HepG2 (cell line): ENCODE measurements around the gene SOX12. TPM values are rescaled to one million over a fixed set of nuclear protein-coding genes. Genes with fewer than 3 reads are reported as not detected.

Source experiments
- ATAC-seq: fragments of 200-7000 bp; cut with Tn5 transposase; 3 replicates; pipeline ENCODE4 v1.9.1; 2020; ENCODE audit warnings: mild to moderate bottlenecking, moderate library complexity
- BruUV-seq: library from RNA; stranded (reverse); fragments of 400-500 nt; replicated peaks from 2 replicates; lab custom pipeline; 2021; lab: Mats Ljungman, UMichigan
- CTCF ChIA-PET: fragments of 300-600 bp; formaldehyde crosslinking; extraction: SDS; loops from one replicate; lab custom pipeline; 2021; ENCODE audit warnings: low total read pairs, inconsistent platforms, low intra/inter-chr PET ratio; lab: Yijun Ruan, JAX
- POLR2A ChIA-PET: fragments of 350-600 bp; sonication (Branson Sonifier 250); formaldehyde crosslinking; loops from one replicate; lab custom pipeline; 2020; ENCODE audit warnings: antibody characterized with exemption, inconsistent platforms; lab: Yijun Ruan, JAX
- DNase-seq: peaks from one replicate; pipeline ENCODE4 v3.0.0-alpha.2; 2015; ENCODE audit warnings: low spot score
- FAIRE-seq: peaks from 3 replicates; lab custom pipeline; 2011; peaks lifted over from hg19 to GRCh38; lab: Jason Lieb, UNC
- H2AFZ ChIP-seq: one replicate; pipeline ENCODE4 v1.6.1; 2011; ENCODE audit warnings: low read length, inconsistent platforms
- H3K27ac ChIP-seq: fragments of 300-600 bp; 3 replicates; pipeline ENCODE4 v1.8.0; 2011; ENCODE audit warnings: mixed run types, mild to moderate bottlenecking, mixed read lengths, low read length, inconsistent platforms; ENCODE audit not compliant: insufficient read depth; ENCODE audit errors: extremely low read length
- H3K27me3 ChIP-seq, 2 experiments: fragments of 200-600 bp in 1 of 2; 2 replicates in 1 of 2; 3 replicates in 1 of 2; pipeline versions ENCODE4 v1.6.0 to v1.8.0; 2011; ENCODE audit warnings: low read length in 2 of 2, mild to moderate bottlenecking in 2 of 2, moderate library complexity in 2 of 2, inconsistent platforms in 1 of 2; ENCODE audit not compliant: insufficient read depth in 2 of 2, control insufficient read depth in 1 of 2
- H3K36me3 ChIP-seq, 2 experiments: fragments of 200-600 bp in 1 of 2; replicated peaks in 1 of 2; 2 replicates in 1 of 2; 3 replicates in 1 of 2; pipeline versions ENCODE4 v1.5.1 to v1.8.0; 2011; ENCODE audit warnings: low read length in 2 of 2, inconsistent platforms in 1 of 2; ENCODE audit not compliant: insufficient read depth in 2 of 2, control insufficient read depth in 1 of 2
- H3K4me1 ChIP-seq: 2 replicates; pipeline ENCODE4 v1.5.1; 2012; ENCODE audit warnings: low read length, inconsistent platforms; ENCODE audit not compliant: insufficient read depth
- H3K4me2 ChIP-seq: 2 replicates; pipeline ENCODE4 v1.6.0; 2011; ENCODE audit warnings: low read depth, low read length, inconsistent platforms
- H3K4me3 ChIP-seq, 3 experiments: fragments of 200-600 bp in 1 of 3; sonication (generic), shearing (Covaris generic) in 1 of 3; replicated peaks in 1 of 3; 2 replicates each; pipeline ENCODE4 v1.5.1; 2011 to 2016; ENCODE audit warnings: low read length in 3 of 3, inconsistent platforms in 2 of 3, low read depth in 2 of 3, mild to moderate bottlenecking in 2 of 3, control low read depth in 1 of 3, mixed read lengths in 1 of 3; ENCODE audit not compliant: insufficient read depth in 1 of 3
- H3K79me2 ChIP-seq: one replicate; pipeline ENCODE4 v1.6.1; 2011; ENCODE audit warnings: low read length, inconsistent platforms; ENCODE audit not compliant: insufficient read depth
- H3K9ac ChIP-seq: 2 replicates; pipeline ENCODE4 v1.6.0; 2011; ENCODE audit warnings: mild to moderate bottlenecking, low read depth, low read length, inconsistent platforms; ENCODE audit not compliant: insufficient read depth
- H3K9me3 ChIP-seq: 2 replicates; pipeline ENCODE4 v1.5.1; 2012; ENCODE audit warnings: mild to moderate bottlenecking, low read length
- H4K20me1 ChIP-seq: 2 replicates; pipeline ENCODE4 v1.6.0; 2011; ENCODE audit warnings: inconsistent platforms, mild to moderate bottlenecking, low read length, moderate library complexity; ENCODE audit not compliant: insufficient read depth
- ZNF784 ChIP-seq: sonication (generic); formaldehyde crosslinking; IDR thresholded peaks from 2 replicates; pipeline ENCODE4 v1.5.1; 2020; ENCODE audit warnings: missing genetic modification reagents, mild to moderate bottlenecking, borderline replicate concordance
- ZXDC ChIP-seq: sonication (generic); formaldehyde crosslinking; IDR thresholded peaks from 2 replicates; pipeline ENCODE4 v1.5.0; 2020; ENCODE audit warnings: mild to moderate bottlenecking, missing genetic modification reagents
- WGBS: methylation state at CpG from one replicate; pipeline ENCODE4 v1.1.6; 2017; ENCODE audit warnings: low lambda C conversion rate; 5-methylcytosine and 5-hydroxymethylcytosine counted together
- in situ Hi-C: cut with HindIII; loops from 2 replicates; pipeline ENCODE4 v1.10.0; 2017; ENCODE audit warnings: low pct_unique_long_range_greater_than_20kb; ENCODE audit not compliant: extremely low pct_ligation_motif_present
- intact Hi-C: fragments of 100-400 bp; cut with micrococcal nuclease; formaldehyde crosslinking; loops from one replicate; pipeline ENCODE4 v1.10.0; 2022; ENCODE audit not compliant: unreplicated experiment
- polyA plus RNA-seq, 8 experiments: library from polyadenylated mRNA; depleted of rRNA in 3 of 8; stranded (reverse) in 7 of 8; unstranded in 1 of 8; fragments of >200 nt; fragmentation: Illumina TruSeq in 4 of 8; extraction: Trizol in 4 of 8; gene quantifications; 2 replicates each; pipeline versions ENCODE4 v1.2.1 to v1.2.3, GENCODE V29; 2011 to 2016; ENCODE audit warnings: low read depth in 4 of 8, missing spikeins in 1 of 8, mixed read lengths in 1 of 8; ENCODE audit not compliant: insufficient read depth in 1 of 8
- total RNA-seq, 5 experiments: library from RNA; depleted of rRNA; stranded (reverse); fragments of >200 nt; fragmentation: Illumina TruSeq; extraction: Trizol; gene quantifications; 2 replicates each; pipeline ENCODE4 v1.2.3, GENCODE V29; 2016; ENCODE audit warnings: low read depth in 1 of 5
- TF ChIP-seq, protein P1 (sequence below): sonication (generic); formaldehyde crosslinking; IDR thresholded peaks from 2 replicates; pipeline ENCODE4 v1.5.1; 2020; ENCODE audit warnings: missing genetic modification reagents, mild to moderate bottlenecking, borderline replicate concordance

The SOX12 gene
- total and polyA plus RNA-seq, 2 of the 13 experiments (the other 11 are each of a cell fraction or from before 2014, with no cell fraction given), result 10.0 to 18.7 TPM

GRCh38 chr20:356745-357144 lies 31.4 kb downstream of the SOX12 start:
- H3K36me3 ChIP-seq, result peaks cover 0 to 10% of the 10 kb centered on the region in 2 experiments; a peak in 2 of 5 replicates
- H3K4me3 ChIP-seq, result no peak overlapping the region
- no peak overlapping the region for H3K27ac ChIP-seq
- DNase-seq (no peak), ATAC-seq (no peak), FAIRE-seq (no peak)
- no peak overlapping the region for H3K9ac ChIP-seq
- H3K9me3 ChIP-seq, result no peaks in the 10 kb centered on the region
- POLR2A ChIA-PET, result interaction anchor here (1.0 to 25.4 kb wide), 5 partner anchors 9 to 75 kb away, joined by 4 to 1587 read pairs (median 5); partner anchors contain the start of gene TRIB3
- H3K4me2 ChIP-seq, result no peak overlapping the region
- no peaks in the 10 kb centered on the region for H3K27me3 ChIP-seq
- intact Hi-C loops (no loop called here), in situ Hi-C loops (loop anchor here (10.0 kb wide), 2 partner anchors 288 to 378 kb away; no protein-coding TSS in a partner anchor)
- no peaks in the 10 kb centered on the region for H3K79me2 ChIP-seq
- no TSS peak for BruUV-seq
- 95% methylated on average over 10 of the region's 10 CpGs for WGBS
- no peak overlapping the region for H2AFZ ChIP-seq
- CTCF ChIA-PET, result interaction anchor here (3.9 kb wide), 1 partner anchor 75 kb away, joined by 106 read pairs; no protein-coding TSS in a partner anchor
- no peaks in the 10 kb centered on the region for H4K20me1 ChIP-seq
- H3K4me1 ChIP-seq, result peaks cover 29% of the 10 kb centered on the region
- TF ChIP-seq, protein P1, sequence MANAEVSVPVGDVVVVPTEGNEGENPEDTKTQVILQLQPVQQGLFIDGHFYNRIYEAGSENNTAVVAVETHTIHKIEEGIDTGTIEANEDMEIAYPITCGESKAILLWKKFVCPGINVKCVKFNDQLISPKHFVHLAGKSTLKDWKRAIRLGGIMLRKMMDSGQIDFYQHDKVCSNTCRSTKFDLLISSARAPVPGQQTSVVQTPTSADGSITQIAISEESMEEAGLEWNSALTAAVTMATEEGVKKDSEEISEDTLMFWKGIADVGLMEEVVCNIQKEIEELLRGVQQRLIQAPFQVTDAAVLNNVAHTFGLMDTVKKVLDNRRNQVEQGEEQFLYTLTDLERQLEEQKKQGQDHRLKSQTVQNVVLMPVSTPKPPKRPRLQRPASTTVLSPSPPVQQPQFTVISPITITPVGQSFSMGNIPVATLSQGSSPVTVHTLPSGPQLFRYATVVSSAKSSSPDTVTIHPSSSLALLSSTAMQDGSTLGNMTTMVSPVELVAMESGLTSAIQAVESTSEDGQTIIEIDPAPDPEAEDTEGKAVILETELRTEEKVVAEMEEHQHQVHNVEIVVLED, result no peak
- TF ChIP-seq ZXDC (CRISPR knock-in tag) (peak; percentile 61; the same call in 1 of the 2 replicates), ZNF784 (0 out of 2 replicates have a peak, but pooled peaks have one; percentile 42)
